Uterus (tissue), 4 donors: Measurements from ENCODE around the gene ZNF524. TPM values are rescaled to one million over a fixed set of nuclear protein-coding genes. Genes with fewer than 3 reads are reported as not detected.

ENCODE experiments used
- DNase-seq, 2 donors: peaks; one replicate each; pipeline ENCODE4 v3.0.0-alpha.2; 2019 to 2020
- H3K27ac ChIP-seq, 2 donors: fragments of 200-600 bp; sonication (generic); 1 replicate in 1 of 2; 2 replicates in 1 of 2; pipeline ENCODE4 v1.5.1; 2016 to 2018
- H3K27me3 ChIP-seq, 2 donors: fragments of 200-600 bp; sonication (generic); one replicate each; pipeline ENCODE4 v1.5.1; 2018 to 2019; ENCODE audit warnings: control low read depth in 1 of 2
- H3K36me3 ChIP-seq, 2 donors: fragments of 200-600 bp; sonication (generic); one replicate each; pipeline ENCODE4 v1.5.1; 2019; ENCODE audit warnings: control low read depth in 1 of 2
- H3K4me1 ChIP-seq, 2 donors: fragments of 200-600 bp; sonication (generic); one replicate each; pipeline ENCODE4 v1.5.1; 2018 to 2019; ENCODE audit warnings: control low read depth in 1 of 2
- H3K4me3 ChIP-seq, 2 donors: fragments of 200-600 bp; sonication (generic); 1 replicate in 1 of 2; 2 replicates in 1 of 2; pipeline ENCODE4 v1.5.1; 2018 to 2019; ENCODE audit warnings: mild to moderate bottlenecking in 1 of 2
- H3K9me3 ChIP-seq, 2 donors: fragments of 200-600 bp; sonication (generic); one replicate each; pipeline ENCODE4 v1.5.1; 2019; ENCODE audit warnings: control low read depth in 1 of 2
- CTCF ChIP-seq, 4 experiments: fragments of 200-600 bp in 2 of 4; fragments of 450-650 bp in 2 of 4; sonication (generic) in 2 of 4; IDR thresholded peaks; one replicate each; pipeline ENCODE4 v1.5.1; 2016 to 2019; ENCODE audit warnings: antibody characterized with exemption in 4 of 4, mild to moderate bottlenecking in 2 of 4, moderate library complexity in 1 of 4
- POLR2A ChIP-seq, 2 donors: fragments of 450-650 bp; IDR thresholded peaks; one replicate each; pipeline ENCODE4 v1.6.1; 2016; ENCODE audit warnings: antibody characterized with exemption in 2 of 2, mild to moderate bottlenecking in 1 of 2, moderate library complexity in 1 of 2
- intact Hi-C: fragments of 100-400 bp; cut with DNase I; formaldehyde crosslinking; loops from one replicate; pipeline ENCODE4 v1.15.1; 2023; ENCODE audit warnings: low total_unique reads
- total RNA-seq, 4 donors: library from RNA; depleted of rRNA in 3 of 4; stranded (reverse); fragments of >200 nt in 3 of 4; gene quantifications; one replicate each; pipeline versions ENCODE4 v1.1.0 to v1.2.4, GENCODE V29; 2014 to 2023
- donor health status: DM: yes; HTN: yes; CAD: no.

ZNF524 gene
- total RNA-seq, 4 donors from 2014 or later, result 5.4 to 20.4 (median 14.6) TPM

- H3K9me3 ChIP-seq, result no peaks in the 10 kb centered on the region
- intact Hi-C loops, result no loop called here
- no peak overlapping the region for H3K27ac ChIP-seq
- H3K27me3 ChIP-seq, result no peaks in the 10 kb centered on the region
- H3K36me3 ChIP-seq, result no peaks in the 10 kb centered on the region
- DNase-seq, result no peak
- TF ChIP-seq CTCF (IDR thresholded peaks at IDR 0.05), result no peak
- no peak for TF ChIP-seq POLR2A (IDR thresholded peaks at IDR 0.05)
- no peak overlapping the region for H3K4me3 ChIP-seq
- H3K4me1 ChIP-seq, result no peaks in the 10 kb centered on the region
Observed at GRCh38 chr19:55593096-55593772, 6.9 kb upstream of the ZNF524 start.

DNA sequence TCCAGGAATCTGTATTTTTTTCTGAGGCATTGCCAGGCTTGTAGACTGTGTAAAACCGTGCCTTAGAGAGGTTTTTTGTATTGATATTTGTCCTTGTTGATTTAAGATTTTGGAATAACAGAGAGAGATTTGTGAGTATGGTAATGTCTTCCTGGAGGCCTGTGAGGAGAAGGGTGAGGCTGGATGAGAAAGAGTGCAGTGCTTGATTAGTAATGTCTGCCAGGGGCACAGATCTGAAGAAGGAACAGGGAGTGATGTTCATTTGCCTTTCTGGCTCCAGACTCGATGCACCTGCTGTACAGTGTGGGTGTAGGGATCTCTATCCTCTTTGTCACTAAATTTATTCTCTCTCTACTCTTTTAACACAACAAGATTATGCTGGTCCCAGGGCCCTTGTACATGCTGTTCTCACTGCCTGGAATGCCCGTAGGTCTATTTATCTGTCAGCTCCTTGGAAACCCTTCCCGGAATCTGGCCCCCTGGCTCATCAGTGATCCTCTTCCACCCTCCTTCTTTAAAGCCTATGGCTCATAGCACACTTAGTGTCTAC lies 5.0 kb upstream of the ZNF524 start:
- H3K9me3 ChIP-seq, result no peaks in the 10 kb centered on the region
- no peak for DNase-seq
- no peaks in the 10 kb centered on the region for H3K36me3 ChIP-seq

DNA sequence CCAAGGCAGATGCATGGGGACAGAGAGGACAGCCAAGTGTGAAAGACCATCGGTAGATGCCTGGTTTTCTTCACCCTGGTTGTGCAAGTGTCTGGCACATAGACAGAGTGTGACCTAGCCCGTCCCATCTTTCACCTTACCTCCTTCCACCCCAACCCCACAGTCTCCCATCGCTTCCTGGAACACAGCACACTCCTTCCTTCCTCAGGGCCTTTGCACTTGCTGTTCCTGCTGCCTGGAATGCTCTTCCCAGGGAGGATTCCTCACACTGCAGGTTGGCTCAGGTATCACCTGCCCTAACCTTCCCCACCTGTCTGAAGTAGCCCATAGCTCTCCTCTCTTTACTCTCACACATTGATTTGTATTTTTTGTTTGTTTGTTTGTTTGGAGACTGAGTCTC lies 3.8 kb upstream of the ZNF524 start:
- no peak for DNase-seq
- peaks cover 0 to 6% of the 10 kb centered on the region in 2 donors for H3K4me1 ChIP-seq
- H3K9me3 ChIP-seq, result no peaks in the 10 kb centered on the region
- H3K27ac ChIP-seq, result no peak overlapping the region
- H3K36me3 ChIP-seq, result no peaks in the 10 kb centered on the region
- TF ChIP-seq CTCF (IDR thresholded peaks at IDR 0.05), result no peak
- TF ChIP-seq POLR2A (IDR thresholded peaks at IDR 0.05), result no peak
- no peak overlapping the region for H3K4me3 ChIP-seq
- intact Hi-C loops, result no loop called here
- no peaks in the 10 kb centered on the region for H3K27me3 ChIP-seq

More for the DNA sequence above, 5.0 kb upstream of the ZNF524 start:
- Histone ChIP-seq H3K27me3 (no peaks in the 10 kb centered on the region), H3K27ac (no peak overlapping the region), H3K4me1 (no peaks in the 10 kb centered on the region), H3K4me3 (no peak overlapping the region)
- intact Hi-C loops, result no loop called here
- TF ChIP-seq CTCF (IDR thresholded peaks at IDR 0.05) (no peak), POLR2A (IDR thresholded peaks at IDR 0.05) (no peak)

DNA sequence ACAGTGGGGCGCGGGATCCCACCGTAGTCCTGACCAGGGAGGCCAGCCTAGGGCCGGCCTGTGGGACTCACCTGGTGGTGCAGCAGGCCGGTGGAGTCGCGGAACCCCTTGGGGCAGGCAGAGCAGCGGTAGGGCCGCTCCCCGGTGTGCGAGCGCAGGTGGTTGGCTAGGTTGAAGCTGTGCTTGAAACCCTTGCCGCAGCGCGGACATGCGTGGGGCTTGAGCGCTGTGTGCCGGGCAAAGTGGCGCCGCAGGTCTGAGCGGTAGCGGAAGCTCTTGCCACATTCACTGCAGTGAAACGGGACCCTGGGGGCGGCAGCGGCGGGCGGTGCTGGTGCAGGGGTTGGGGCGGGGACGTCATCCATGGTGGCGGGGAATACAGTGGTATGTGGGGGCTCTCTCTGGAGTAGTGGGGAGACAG lies 2.6 kb upstream of the ZNF524 start:
- Histone ChIP-seq H3K4me3 (no peak overlapping the region), H3K27ac (no peak overlapping the region), H3K36me3 (no peaks in the 10 kb centered on the region), H3K4me1 (peaks cover 0 to 6% of the 10 kb centered on the region in 2 donors), H3K9me3 (no peaks in the 10 kb centered on the region), H3K27me3 (no peaks in the 10 kb centered on the region)
- TF ChIP-seq POLR2A (IDR thresholded peaks at IDR 0.05), result no peak
- TF ChIP-seq CTCF (IDR thresholded peaks at IDR 0.05), result no peak
- intact Hi-C loops, result no loop called here
- DNase-seq, result peak in 1 of 2 donors; percentile 32

DNA sequence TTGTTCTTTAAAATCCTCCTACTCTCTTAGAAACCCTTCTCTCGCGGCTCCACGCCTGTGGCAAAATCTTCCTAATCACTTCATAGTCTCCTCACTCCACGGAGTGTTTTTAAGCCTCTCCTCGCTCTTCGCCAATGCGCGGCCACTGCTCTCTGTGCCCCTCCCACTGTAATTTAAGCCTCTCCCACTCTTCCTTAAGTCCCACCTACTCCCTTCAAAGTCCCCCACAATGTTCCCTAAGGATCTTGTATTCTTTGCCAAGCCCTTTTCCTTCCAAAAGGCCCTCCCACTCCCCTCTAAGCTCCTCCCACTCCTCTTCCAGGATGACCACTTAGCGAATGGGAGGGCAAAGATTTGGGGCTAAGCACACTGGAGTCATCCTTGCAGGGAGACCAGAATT lies 2.1 kb upstream of the ZNF524 start:
- Histone ChIP-seq H3K4me1 (peaks cover 0 to 6% of the 10 kb centered on the region in 2 donors), H3K27me3 (no peaks in the 10 kb centered on the region), H3K4me3 (no peak overlapping the region), H3K27ac (no peak overlapping the region), H3K36me3 (no peaks in the 10 kb centered on the region), H3K9me3 (no peaks in the 10 kb centered on the region)
- intact Hi-C loops, result no loop called here
- DNase-seq, result no peak
- TF ChIP-seq CTCF (IDR thresholded peaks at IDR 0.05) (no peak), POLR2A (IDR thresholded peaks at IDR 0.05) (no peak)
